GM19099 (cell line): ENCODE data around the gene TSPY1.
"Not testable (repeated sequence)": the region's sequence is repeated elsewhere in the genome, so short reads cannot be mapped to it uniquely, and the experiment has no call there.

ENCODE experiments used
- POLR2A ChIP-seq: IDR thresholded peaks from 3 replicates; pipeline ENCODE4 v1.6.1; 2011; ENCODE audit warnings: low read depth; ENCODE audit not compliant: insufficient read length; ENCODE audit errors: extremely low read depth

Gene TSPY1, protein sequence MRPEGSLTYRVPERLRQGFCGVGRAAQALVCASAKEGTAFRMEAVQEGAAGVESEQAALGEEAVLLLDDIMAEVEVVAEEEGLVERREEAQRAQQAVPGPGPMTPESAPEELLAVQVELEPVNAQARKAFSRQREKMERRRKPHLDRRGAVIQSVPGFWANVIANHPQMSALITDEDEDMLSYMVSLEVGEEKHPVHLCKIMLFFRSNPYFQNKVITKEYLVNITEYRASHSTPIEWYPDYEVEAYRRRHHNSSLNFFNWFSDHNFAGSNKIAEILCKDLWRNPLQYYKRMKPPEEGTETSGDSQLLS

DNA sequence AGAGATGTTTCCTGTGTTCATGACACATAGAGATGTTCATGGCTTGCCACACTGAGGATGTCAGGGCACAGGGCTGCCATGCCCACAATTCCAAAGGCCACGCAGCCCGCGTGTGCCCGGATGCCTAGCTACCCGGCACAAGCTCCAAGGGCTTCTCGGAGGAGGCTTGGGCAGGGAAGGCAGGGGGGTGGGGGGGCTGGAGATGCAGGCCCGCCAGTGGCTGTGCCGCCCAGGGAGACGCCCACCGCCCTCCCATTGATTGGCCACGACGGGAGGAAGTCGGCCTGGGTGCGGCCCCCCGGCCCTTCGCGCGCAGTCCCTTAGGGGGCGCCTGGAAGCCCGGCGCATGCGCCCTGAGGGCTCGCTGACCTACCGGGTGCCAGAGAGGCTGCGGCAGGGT lies at the start of gene TSPY1:
Gene TSPY1, plus strand, starts transcription at position 301 of the 400 bp plus-strand sequence. Its CDS starts 46 bp downstream, at position 347.
- not testable (repeated sequence) for TF ChIP-seq POLR2A

- not testable (repeated sequence) for TF ChIP-seq POLR2A
These were observed 20.2 kb downstream of the TSPY1 start, which contains the start of gene TSPY9 for GRCh38 chrY:9486967-9487366. Gene TSPY9 (plus strand): TSS chrY:9487267. CDS start chrY:9487313, 46 bp downstream.
